B cell (primary cell): Measurements from ENCODE around the gene ACAD11. TPM values are rescaled to one million over a fixed set of nuclear protein-coding genes. Genes with fewer than 3 reads are reported as not detected.

Experiments used
- ATAC-seq: fragments of 200-7000 bp; cut with Tn5 transposase; one replicate; pipeline ENCODE4 v1.10.0; 2021; ENCODE audit warnings: low read depth, mild to moderate bottlenecking, moderate number of reproducible peaks, moderate library complexity
- CTCF ChIA-PET: fragments of 350-600 bp; sonication (Branson Sonifier 250); formaldehyde crosslinking; loops from one replicate; lab custom pipeline; 2021; ENCODE audit warnings: antibody characterized with exemption, inconsistent platforms; lab: Charles Lee
- POLR2A ChIA-PET: fragments of 350-600 bp; sonication (Branson Sonifier 250); formaldehyde crosslinking; loops from one replicate; lab custom pipeline; 2021; ENCODE audit warnings: antibody characterized with exemption; lab: Charles Lee
- DNase-seq: peaks from one replicate; pipeline ENCODE4 v3.0.0; 2013
- H2AFZ ChIP-seq: 2 replicates; pipeline ENCODE4 v1.6.1; 2012; ENCODE audit warnings: mild to moderate bottlenecking, low read depth, low read length; ENCODE audit not compliant: insufficient read depth, poor library complexity, severe bottlenecking
- H3K27ac ChIP-seq, 2 donors: 1 replicate in 1 of 2; 2 replicates in 1 of 2; pipeline ENCODE4 v1.5.1; 2012 to 2013; ENCODE audit warnings: low read length in 2 of 2, mild to moderate bottlenecking in 2 of 2, moderate library complexity in 1 of 2
- H3K27me3 ChIP-seq, 4 experiments: fragments of 200-600 bp in 1 of 4; sonication (generic) in 1 of 4; replicated peaks in 1 of 4; 1 replicate in 2 of 4; 2 replicates in 2 of 4; pipeline versions ENCODE4 v1.6.1 to v1.7.0; 2013 to 2016; ENCODE audit warnings: low read length in 3 of 4, mild to moderate bottlenecking in 2 of 4, mixed read lengths in 1 of 4, moderate library complexity in 1 of 4; ENCODE audit not compliant: insufficient read depth in 4 of 4, control insufficient read depth in 3 of 4; ENCODE audit errors: control extremely low read depth in 1 of 4
- H3K36me3 ChIP-seq, 2 experiments: replicated peaks in 1 of 2; 1 replicate in 1 of 2; 2 replicates in 1 of 2; pipeline versions ENCODE4 v1.6.1 to v1.7.1; 2013; ENCODE audit warnings: low read length in 1 of 2; ENCODE audit not compliant: insufficient read depth in 2 of 2, control insufficient read depth in 1 of 2; ENCODE audit errors: control extremely low read depth in 1 of 2, extremely low read depth in 1 of 2
- H3K4me1 ChIP-seq, 2 donors: fragments of 200-600 bp in 1 of 2; sonication (generic) in 1 of 2; 1 replicate in 1 of 2; 2 replicates in 1 of 2; pipeline versions ENCODE4 v1.5.1 to v1.6.1; 2013 to 2017; ENCODE audit warnings: low read length in 2 of 2; ENCODE audit not compliant: control insufficient read depth in 2 of 2, insufficient read depth in 2 of 2
- H3K4me2 ChIP-seq: replicated peaks from 2 replicates; pipeline ENCODE3; 2012; ENCODE audit warnings: mild to moderate bottlenecking, low read depth, low read length; ENCODE audit not compliant: poor library complexity, severe bottlenecking
- H3K4me3 ChIP-seq, 5 experiments: fragments of 200-600 bp in 1 of 5; sonication (generic) in 1 of 5; 1 replicate in 3 of 5; 2 replicates in 2 of 5; pipeline versions ENCODE4 v1.5.1 to v1.7.0; 2011 to 2016; ENCODE audit warnings: low read length in 4 of 5, mild to moderate bottlenecking in 4 of 5, low read depth in 2 of 5, control low read depth in 1 of 5, moderate library complexity in 1 of 5; ENCODE audit not compliant: insufficient read depth in 1 of 5; ENCODE audit errors: control extremely low read depth in 1 of 5, extremely low read depth in 1 of 5
- H3K79me2 ChIP-seq: fragments of 200-600 bp; sonication (generic); one replicate; pipeline ENCODE4 v1.6.0; 2016; ENCODE audit warnings: low read length; ENCODE audit not compliant: control insufficient read depth, insufficient read depth
- H3K9ac ChIP-seq: fragments of 200-600 bp; sonication (generic); 2 replicates; pipeline ENCODE4 v1.6.1; 2017; ENCODE audit warnings: mild to moderate bottlenecking, low read length, moderate library complexity
- H3K9me3 ChIP-seq, 3 donors: one replicate each; pipeline versions ENCODE4 v1.6.1 to v1.7.1; 2013; ENCODE audit warnings: low read length in 2 of 3; ENCODE audit not compliant: control insufficient read depth in 2 of 3, insufficient read depth in 1 of 3; ENCODE audit errors: control extremely low read depth in 1 of 3
- H4K20me1 ChIP-seq: 2 replicates; pipeline ENCODE4 v1.6.0; 2012; ENCODE audit warnings: mild to moderate bottlenecking, low read length; ENCODE audit not compliant: insufficient read depth, control insufficient read depth, poor library complexity, severe bottlenecking
- H3K27ac Mint-ChIP-seq: one replicate; pipeline ENCODE4 v1.8.0; 2021; ENCODE audit warnings: mixed read lengths
- H3K27me3 Mint-ChIP-seq: one replicate; pipeline ENCODE4 v1.8.0; 2021; ENCODE audit warnings: mixed read lengths
- H3K4me1 Mint-ChIP-seq: one replicate; pipeline ENCODE4 v1.8.0; 2021; ENCODE audit warnings: mixed read lengths
- H3K4me3 Mint-ChIP-seq: one replicate; pipeline ENCODE4 v1.8.0; 2021; ENCODE audit warnings: mixed read lengths
- H3K9me3 Mint-ChIP-seq: one replicate; pipeline ENCODE4 v1.8.0; 2022; ENCODE audit warnings: mixed read lengths; ENCODE audit not compliant: insufficient read depth
- EZH2 ChIP-seq: IDR thresholded peaks from 2 replicates; pipeline ENCODE4 v1.6.1; 2012; ENCODE audit warnings: borderline replicate concordance, low read depth, mild to moderate bottlenecking, moderate library complexity, low read length; ENCODE audit not compliant: insufficient read depth, poor library complexity, severe bottlenecking
- WGBS: methylation state at CpG from one replicate; pipeline ENCODE4 v1.1.5; 2013; ENCODE audit warnings: missing lambda C conversion rate; ENCODE audit not compliant: insufficient coverage; 5-methylcytosine and 5-hydroxymethylcytosine counted together
- intact Hi-C: fragments of 100-400 bp; cut with micrococcal nuclease; formaldehyde crosslinking; loops from one replicate; pipeline ENCODE4 v1.10.0; 2022
- polyA plus RNA-seq: library from polyadenylated mRNA; depleted of rRNA; stranded (reverse); fragments of >200 nt; gene quantifications from 2 replicates; pipeline ENCODE4 v1.2.3, GENCODE V29; 2012
- total RNA-seq, 2 donors: library from RNA; stranded (reverse); fragments of 120-200 nt in 1 of 2; gene quantifications; 1 replicate in 1 of 2; 2 replicates in 1 of 2; pipeline versions ENCODE4 v1.2.3 to v1.2.4, GENCODE V29; 2013 to 2022
- TF ChIP-seq, protein P1 (sequence below): fragments of 200-600 bp; IDR thresholded peaks from one replicate; pipeline ENCODE4 v1.8.0; 2022; ENCODE audit warnings: antibody characterized with exemption, mild to moderate bottlenecking

The ACAD11 gene
- total and polyA plus RNA-seq, 2 donors (not counting 1 experiment from before 2014, with no cell fraction given), result 23.4 to 26.9 TPM

DNA sequence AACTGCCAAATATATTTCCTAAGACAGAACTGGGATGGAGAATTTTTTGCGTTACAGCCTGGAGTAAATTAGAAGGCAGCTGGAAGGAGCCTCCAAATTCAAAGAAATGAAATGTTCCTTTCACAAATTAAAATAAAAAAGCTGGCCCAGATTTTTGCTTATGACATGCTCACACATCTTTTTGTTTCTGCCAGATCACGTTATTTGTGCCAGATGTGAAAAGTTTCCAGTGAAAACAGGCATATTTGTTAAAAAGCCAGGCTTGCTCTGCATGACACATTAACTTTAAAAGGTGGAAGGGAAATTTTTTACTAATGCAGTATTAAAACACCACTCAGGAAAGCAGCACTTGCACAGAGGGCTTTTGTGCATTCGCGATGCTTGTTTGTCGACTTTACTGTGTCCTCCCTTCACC lies 85.8 kb downstream of the ACAD11 start:
- ATAC-seq (no peak), DNase-seq (no peak)
- 83% methylated on average over 1 of the region's 5 CpGs for WGBS
- ChIA-PET POLR2A (no interaction called here), CTCF (no interaction called here)
- H3K9me3 Mint-ChIP-seq, result no peaks in the 10 kb centered on the region
- Histone ChIP-seq H3K79me2 (no peaks in the 10 kb centered on the region), H3K36me3 (peaks cover 4 to 27% of the 10 kb centered on the region in 2 experiments), H4K20me1 (no peaks in the 10 kb centered on the region), H3K9me3 (no peaks in the 10 kb centered on the region), H2AFZ (no peak overlapping the region), H3K4me2 (no peak overlapping the region), H3K4me1 (no peaks in the 10 kb centered on the region), H3K27ac (no peak overlapping the region), H3K27me3 (no peaks in the 10 kb centered on the region), H3K4me3 (no peak overlapping the region), H3K9ac (no peak overlapping the region)
- intact Hi-C loops, result no loop called here
- no peak overlapping the region for H3K27ac Mint-ChIP-seq
- H3K27me3 Mint-ChIP-seq, result no peaks in the 10 kb centered on the region
- no peak overlapping the region for H3K4me3 Mint-ChIP-seq
- TF ChIP-seq, protein P1, sequence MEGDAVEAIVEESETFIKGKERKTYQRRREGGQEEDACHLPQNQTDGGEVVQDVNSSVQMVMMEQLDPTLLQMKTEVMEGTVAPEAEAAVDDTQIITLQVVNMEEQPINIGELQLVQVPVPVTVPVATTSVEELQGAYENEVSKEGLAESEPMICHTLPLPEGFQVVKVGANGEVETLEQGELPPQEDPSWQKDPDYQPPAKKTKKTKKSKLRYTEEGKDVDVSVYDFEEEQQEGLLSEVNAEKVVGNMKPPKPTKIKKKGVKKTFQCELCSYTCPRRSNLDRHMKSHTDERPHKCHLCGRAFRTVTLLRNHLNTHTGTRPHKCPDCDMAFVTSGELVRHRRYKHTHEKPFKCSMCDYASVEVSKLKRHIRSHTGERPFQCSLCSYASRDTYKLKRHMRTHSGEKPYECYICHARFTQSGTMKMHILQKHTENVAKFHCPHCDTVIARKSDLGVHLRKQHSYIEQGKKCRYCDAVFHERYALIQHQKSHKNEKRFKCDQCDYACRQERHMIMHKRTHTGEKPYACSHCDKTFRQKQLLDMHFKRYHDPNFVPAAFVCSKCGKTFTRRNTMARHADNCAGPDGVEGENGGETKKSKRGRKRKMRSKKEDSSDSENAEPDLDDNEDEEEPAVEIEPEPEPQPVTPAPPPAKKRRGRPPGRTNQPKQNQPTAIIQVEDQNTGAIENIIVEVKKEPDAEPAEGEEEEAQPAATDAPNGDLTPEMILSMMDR, result no peak
- no peak for TF ChIP-seq EZH2
- no peaks in the 10 kb centered on the region for H3K4me1 Mint-ChIP-seq

DNA sequence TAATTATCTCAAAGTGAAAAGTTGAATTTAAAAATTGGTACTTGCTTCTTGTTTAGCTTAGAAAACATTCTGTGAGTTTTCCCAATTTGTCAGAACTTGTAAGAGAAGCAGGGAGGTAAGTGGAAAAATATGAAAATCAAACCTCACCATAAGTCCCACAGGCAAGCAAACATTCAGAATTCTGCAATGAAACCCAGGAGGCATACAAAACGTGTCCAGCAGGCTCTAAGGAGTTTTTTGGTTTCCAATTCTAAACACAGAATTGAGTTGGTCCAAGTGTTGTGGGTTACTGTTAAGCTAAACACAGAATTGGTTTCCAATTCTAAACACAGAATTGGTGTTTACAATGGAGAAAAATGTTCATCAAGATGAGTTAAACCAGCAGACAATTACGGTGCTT lies 89.6 kb downstream of the ACAD11 start:
- Mint-ChIP-seq H3K4me1 (no peaks in the 10 kb centered on the region), H3K9me3 (no peaks in the 10 kb centered on the region), H3K27ac (no peak overlapping the region), H3K27me3 (no peaks in the 10 kb centered on the region), H3K4me3 (no peak overlapping the region)
- H3K4me3 ChIP-seq, result no peak overlapping the region
- ChIA-PET CTCF (no interaction called here), POLR2A (no interaction called here)
- no peaks in the 10 kb centered on the region for H3K9me3 ChIP-seq
- H3K4me1 ChIP-seq, result no peaks in the 10 kb centered on the region
- no peak overlapping the region for H3K4me2 ChIP-seq
- intact Hi-C loops, result no loop called here
- no peak for ATAC-seq
- H3K79me2 ChIP-seq, result no peaks in the 10 kb centered on the region
- TF ChIP-seq, protein P1, result no peak
- no peak for TF ChIP-seq EZH2
- H3K27me3 ChIP-seq, result no peaks in the 10 kb centered on the region
- no peak overlapping the region for H2AFZ ChIP-seq
- H3K36me3 ChIP-seq, result peaks cover 0 to 3% of the 10 kb centered on the region in 2 experiments
- H3K27ac ChIP-seq, result no peak overlapping the region
- no peak overlapping the region for H3K9ac ChIP-seq
- WGBS, result no CpG with 5 or more reads among the region's 2 CpGs
- no peaks in the 10 kb centered on the region for H4K20me1 ChIP-seq
- no peak for DNase-seq
